GM18909 (cell line): Measurements from ENCODE around the gene ALAS1.
"Not testable (repeated sequence)": the region's sequence is repeated elsewhere in the genome, so short reads cannot be mapped to it uniquely, and the experiment has no call there.

Experiments used
- ATAC-seq: cut with Tn5 transposase; IDR thresholded peaks from one replicate; pipeline ENCODE4 v1.9.1; 2021; ENCODE audit warnings: mild to moderate bottlenecking; ENCODE audit not compliant: unreplicated experiment, poor library complexity

The ALAS1 gene

DNA sequence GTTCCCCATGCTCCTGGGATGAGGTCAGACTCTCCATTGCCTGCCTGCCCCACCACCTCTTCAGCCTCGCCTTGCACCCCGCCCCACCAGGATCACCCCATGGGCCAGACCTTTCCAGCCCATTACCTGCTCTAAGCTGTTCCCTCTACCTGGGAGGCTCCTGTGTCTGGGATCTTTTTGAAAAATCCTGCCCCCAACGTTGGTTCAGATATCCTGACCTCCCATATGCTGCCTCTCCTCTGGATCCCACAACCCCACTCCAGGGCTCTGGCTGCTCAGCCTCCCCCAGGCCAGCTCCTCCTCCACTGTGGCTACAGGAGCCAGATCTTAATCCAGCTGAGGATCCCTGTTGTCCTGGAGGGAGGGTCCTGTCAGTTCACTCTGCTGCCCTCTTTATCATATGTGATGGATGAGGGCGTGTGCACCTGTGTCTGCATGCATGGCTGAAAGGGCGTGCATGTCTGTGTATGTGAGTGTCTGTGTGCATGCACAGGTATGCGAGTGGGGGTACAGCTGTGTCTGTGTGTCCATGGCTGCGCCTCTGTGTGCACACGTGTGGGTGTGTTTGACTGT is 21.7 kb upstream of the ALAS1 start:
- no peak for ATAC-seq

GRCh38 chr3:52176951-52177700 is 20.8 kb upstream of the ALAS1 start:
- no peak for ATAC-seq

DNA sequence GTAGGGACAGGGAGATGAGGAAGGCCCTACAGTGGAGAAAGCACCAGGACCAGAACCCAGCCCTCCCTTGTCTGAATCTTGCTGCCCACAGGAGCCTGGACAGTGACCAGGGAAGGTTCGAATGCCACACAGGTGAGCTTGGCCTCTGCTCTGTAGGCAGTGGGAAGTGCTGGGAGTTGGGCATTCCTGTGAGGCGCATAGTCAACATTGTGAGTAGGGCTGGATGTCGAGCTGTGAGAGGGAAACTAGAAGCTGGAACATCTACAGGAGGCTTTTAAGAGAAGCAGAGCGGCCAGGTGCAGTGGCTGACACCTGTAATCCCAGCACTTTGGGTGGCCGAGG is 20.3 kb upstream of the ALAS1 start:
- ATAC-seq: no peak

DNA sequence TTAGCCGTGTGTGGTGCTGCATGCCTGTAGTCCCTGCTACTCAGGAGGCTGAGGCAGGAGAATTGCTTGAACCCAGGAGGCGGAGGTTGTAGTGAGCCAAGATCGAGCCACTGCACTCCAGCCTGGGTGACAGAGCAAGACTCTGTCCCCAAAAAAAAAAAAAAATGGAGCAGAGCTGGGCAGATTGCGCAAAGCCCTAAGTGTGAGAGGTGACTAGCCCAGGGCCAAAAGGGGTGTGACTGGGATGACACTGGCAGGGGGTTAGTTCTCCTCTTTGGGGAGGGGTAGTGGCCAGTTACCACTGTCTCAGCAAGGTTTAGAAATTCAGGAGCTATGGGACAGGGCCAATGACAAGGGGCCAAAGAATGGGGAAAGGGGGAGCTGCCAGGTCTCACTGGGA is 19.8 kb upstream of the ALAS1 start:
- ATAC-seq: not testable (repeated sequence)

DNA sequence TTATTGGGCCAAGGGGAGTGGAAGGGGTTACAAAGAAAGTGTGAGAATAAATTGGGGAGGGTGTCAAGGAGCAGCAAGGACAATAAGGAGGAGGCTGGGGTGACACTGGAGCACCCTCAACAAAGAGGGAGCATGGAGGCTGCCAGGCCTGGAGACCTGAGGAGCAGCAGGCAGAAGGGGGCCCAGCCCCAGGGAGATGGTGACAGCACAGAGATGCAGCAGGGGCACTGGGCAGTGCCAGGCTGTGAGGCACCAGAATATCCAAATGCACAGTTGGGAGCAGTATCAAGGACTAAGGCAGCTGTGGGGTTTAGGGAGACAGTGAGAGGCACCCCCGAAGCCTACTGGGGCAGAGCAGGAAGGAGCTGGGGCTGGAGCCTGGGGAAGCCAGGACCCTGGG is 19.4 kb upstream of the ALAS1 start:
- ATAC-seq: no peak

- ATAC-seq: no peak
Observed at GRCh38 chr3:52181543-52181942, 16.4 kb upstream of the ALAS1 start.

- ATAC-seq: no peak
Observed at GRCh38 chr3:52182196-52182595, 15.8 kb upstream of the ALAS1 start.

DNA sequence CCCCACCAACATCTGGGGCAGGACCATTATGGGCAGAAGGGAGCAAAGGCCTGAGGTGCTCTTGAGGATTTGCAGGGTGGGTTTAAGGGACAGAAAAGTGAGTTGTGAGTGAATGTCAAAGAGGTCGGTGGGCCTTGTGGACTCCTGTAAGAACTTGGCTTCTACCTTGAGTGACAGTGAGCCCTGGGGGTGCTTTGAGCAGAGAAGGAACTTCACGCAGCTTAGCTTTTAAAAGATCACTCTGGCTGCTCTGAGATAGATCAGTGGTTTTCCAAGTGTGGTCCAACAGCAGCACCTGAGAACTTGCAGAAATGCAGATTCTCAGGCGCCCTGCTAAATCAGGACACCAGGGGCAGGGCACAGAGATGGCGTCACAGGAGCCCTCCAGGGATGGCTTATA is 15.3 kb upstream of the ALAS1 start:
- ATAC-seq: no peak

GRCh38 chr3:52183786-52184445 is 14.0 kb upstream of the ALAS1 start:
- ATAC-seq: no peak

- ATAC-seq: no peak
Observed at GRCh38 chr3:52184690-52185089, 13.3 kb upstream of the ALAS1 start.

DNA sequence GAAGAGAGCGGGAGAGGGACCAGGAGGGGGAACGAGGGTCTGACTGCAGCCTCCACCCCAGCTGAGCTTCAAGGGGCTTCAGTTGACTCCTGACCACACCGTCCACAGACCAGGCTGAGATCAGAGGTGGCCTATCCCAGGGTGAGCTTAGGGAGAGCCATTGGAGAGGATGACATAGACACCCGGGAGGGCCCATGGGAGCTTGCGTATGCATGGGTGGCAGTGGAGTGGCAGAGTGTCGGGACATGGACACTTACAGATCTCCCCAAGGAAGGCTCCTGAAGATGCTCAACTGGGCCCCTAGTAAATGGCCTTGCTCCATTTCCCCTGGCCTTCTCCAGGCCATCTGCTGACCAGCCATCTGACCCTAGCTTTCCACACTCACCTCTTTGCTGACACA is 12.6 kb upstream of the ALAS1 start:
- no peak for ATAC-seq

GRCh38 chr3:52185837-52186236 is 12.1 kb upstream of the ALAS1 start:
- ATAC-seq: no peak

DNA sequence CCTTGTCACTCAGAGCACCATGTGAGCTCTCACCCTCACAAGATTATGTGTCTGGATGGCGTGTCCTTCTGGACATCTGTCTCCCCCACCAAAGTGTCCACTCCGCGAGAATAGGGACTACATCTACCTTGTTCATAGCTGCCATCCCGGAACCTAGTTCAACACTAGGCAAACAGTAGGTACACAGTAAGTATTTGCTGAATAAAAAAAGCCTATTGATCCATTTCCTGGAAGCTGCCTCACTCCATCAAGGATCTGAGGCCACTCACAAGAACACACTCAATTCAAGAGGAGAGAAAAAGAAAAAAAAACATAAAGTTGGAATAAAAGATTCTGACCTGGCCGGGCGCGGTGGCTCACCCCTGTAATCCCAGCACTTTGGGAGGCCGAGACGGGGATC is 11.2 kb upstream of the ALAS1 start:
- ATAC-seq: no peak

DNA sequence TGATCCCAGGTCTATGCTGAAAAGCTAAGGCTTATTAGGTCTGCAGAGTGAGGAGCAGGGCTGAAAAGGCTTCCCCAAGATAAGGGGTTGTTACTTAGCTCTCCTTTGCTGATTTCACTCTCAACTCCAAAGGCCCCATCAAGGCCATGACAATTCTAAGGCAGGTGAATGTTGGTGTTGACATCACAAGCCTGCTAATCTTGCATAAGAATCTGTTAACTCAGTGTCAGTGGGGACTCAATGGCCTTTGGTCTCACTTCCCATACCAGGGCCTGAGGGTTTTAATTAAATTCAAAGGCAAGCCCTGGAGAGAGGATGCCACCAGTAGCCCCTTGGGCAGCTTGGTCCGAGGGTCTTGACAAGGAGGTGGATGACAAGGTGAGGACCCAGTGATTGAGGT is 9.4 kb upstream of the ALAS1 start:
- no peak for ATAC-seq

GRCh38 chr3:52190294-52191074 is 7.5 kb upstream of the ALAS1 start:
- ATAC-seq: no peak

DNA sequence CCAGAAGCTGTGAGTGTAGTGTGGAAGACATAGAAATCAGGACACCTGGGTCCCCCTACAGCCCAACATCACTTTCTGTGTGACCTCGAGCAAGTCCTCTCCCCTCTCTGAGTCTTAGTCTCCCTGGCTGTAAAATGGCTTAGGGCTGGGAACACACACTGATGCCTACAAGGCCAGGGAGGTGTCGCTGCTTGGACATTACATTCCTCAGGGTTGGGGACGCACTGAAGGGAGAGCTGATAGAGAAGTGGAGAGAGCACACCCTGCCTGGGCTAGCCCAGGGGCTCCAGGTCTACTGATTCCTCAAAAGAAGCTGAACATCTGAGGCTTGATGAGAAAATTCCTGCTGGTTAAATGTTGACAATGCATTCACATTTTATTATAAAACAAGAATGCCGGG is 6.3 kb upstream of the ALAS1 start:
- ATAC-seq: no peak

DNA sequence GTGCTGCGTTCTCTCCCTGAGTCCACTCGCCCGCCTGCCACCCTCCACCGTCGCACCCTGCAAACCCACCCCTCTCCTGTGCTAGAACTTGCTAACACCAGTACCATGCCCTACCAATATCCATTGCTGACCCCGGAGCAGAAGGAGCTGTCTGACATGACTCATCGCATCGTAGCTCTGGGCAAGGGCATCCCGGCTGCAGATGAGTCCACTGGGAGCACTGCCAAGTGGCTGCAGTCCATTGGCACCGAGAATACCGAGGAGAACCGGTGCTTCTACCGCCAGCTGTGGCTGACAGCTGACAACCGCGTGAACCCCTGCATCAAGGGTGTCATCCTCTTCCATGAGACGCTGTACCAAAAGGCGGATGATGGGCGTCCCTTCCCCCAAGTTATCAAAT is 4.9 kb upstream of the ALAS1 start:
- ATAC-seq: no peak

DNA sequence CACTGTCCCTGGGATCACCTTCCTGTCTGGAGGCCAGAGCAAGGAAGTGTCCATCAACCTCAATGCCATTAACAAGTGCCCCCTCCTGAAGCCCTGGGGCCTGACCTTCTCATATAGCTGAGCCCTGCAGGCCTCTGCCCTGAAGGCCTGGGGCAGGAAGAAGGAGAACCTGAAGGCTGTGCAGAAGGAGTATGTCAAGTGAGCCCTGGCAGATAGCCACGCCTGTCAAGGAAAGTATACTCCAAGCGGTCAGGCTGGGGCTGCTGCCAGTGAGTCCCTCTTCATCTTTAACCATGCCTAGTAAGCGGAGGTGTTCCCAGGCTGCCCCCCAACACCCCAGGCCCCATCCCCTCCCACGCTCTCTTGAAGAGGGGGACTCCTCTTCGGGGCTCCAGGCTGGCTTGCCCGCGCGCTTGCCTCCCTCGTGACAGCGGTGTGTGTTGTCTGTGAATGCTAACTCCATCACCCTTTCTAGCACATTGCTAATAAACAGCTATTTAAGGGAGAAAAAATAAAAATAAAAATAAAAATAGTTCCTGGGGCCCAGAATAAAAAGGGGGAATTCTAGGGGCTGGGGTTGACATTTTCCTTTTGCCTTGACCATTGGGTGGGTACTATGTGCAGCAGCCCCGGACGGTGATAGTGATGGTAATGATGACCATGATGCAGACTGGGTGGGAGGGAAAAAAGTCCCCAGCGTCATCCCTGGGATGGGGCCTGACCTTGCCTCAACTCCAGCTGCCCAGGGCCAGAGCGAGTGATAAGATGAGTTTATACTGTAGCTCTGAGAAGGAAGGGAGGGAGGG is 3.3 kb upstream of the ALAS1 start:
- no peak for ATAC-seq

- no peak for ATAC-seq
Observed at GRCh38 chr3:52195291-52195597, 2.7 kb upstream of the ALAS1 start.

DNA sequence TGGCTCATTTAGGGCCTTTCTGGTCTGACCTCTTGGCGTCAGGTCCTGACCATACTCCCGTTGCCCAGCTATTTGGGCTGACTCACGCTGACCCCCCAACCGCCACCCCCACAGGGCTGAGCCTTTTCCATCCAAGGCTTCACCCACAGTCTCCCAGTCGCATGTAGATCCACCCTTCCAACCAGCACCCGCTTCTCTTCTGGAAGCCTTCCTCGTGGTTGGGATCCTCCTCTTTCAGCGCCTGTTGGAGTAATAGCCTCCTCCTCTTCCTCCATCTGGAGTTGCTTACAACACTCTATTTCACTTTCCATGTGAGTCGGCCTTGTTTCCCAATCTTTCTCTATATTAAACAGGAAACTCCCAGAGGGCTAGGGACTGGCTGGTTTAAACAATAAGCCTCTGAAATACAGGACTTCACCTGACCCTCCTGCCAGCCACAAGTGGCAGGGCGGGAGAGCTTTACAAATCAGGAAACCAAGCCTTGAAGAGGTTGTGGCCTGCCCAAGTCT is 2.1 kb upstream of the ALAS1 start:
- ATAC-seq: no peak
